Spinal cord (tissue), 10 donors: Measurements from ENCODE around the gene FGA. TPM values are rescaled to one million over a fixed set of nuclear protein-coding genes. Genes with fewer than 3 reads are reported as not detected.
"Not testable (repeated sequence)": the region's sequence is repeated elsewhere in the genome, so short reads cannot be mapped to it uniquely, and the experiment has no call there.

Experiments used
- DNase-seq, 6 donors: peaks; one replicate each; pipeline versions ENCODE4 v3.0.0 to v3.0.0-alpha.2; 2013 to 2015; ENCODE audit warnings: low spot score in 6 of 6, low read depth in 4 of 6
- H3K27ac ChIP-seq: one replicate; pipeline ENCODE4 v1.5.1; 2013; ENCODE audit warnings: low read depth, low read length, control low read depth
- H3K27me3 ChIP-seq: one replicate; pipeline ENCODE4 v1.6.1; 2013; ENCODE audit warnings: low read length; ENCODE audit not compliant: control insufficient read depth, insufficient read depth
- H3K36me3 ChIP-seq: one replicate; pipeline ENCODE4 v1.6.1; 2013; ENCODE audit warnings: low read length; ENCODE audit not compliant: control insufficient read depth, insufficient read depth
- H3K4me1 ChIP-seq: one replicate; pipeline ENCODE4 v1.6.1; 2013; ENCODE audit warnings: low read length; ENCODE audit not compliant: control insufficient read depth, insufficient read depth
- H3K4me3 ChIP-seq: one replicate; pipeline ENCODE4 v1.5.1; 2013; ENCODE audit warnings: low read depth, low read length, control low read depth
- H3K9me3 ChIP-seq: one replicate; pipeline ENCODE4 v1.6.1; 2013; ENCODE audit warnings: low read length; ENCODE audit not compliant: control insufficient read depth, insufficient read depth
- WGBS: methylation state at CpG from one replicate; pipeline ENCODE4 v1.1.5; 2013; ENCODE audit warnings: missing lambda C conversion rate; ENCODE audit not compliant: insufficient coverage; 5-methylcytosine and 5-hydroxymethylcytosine counted together
- polyA plus RNA-seq, 2 donors: library from polyadenylated mRNA; unstranded; fragments of 120-200 nt; gene quantifications; one replicate each; pipeline ENCODE4 v1.2.1, GENCODE V29; 2013; ENCODE audit not compliant: insufficient read length in 2 of 2
- total RNA-seq, 2 donors: library from RNA; depleted of rRNA in 1 of 2; stranded (reverse); fragments of 120-200 nt in 1 of 2; fragments of >200 nt in 1 of 2; gene quantifications; one replicate each; pipeline versions ENCODE4 v1.2.3 to v1.2.4, GENCODE V29; 2013 to 2014
- donor health status: healthy.

Gene FGA
- total and polyA plus RNA-seq, 4 donors, result 1.7 TPM; not detected in 3

- no CpG with 5 or more reads among the region's 4 CpGs for WGBS
- H3K27me3 ChIP-seq, result no peaks in the 10 kb centered on the region
- DNase-seq, result no peak
These were observed 19.0 kb upstream of the FGA start for GRCh38 chr4:154609532-154609931.

DNA sequence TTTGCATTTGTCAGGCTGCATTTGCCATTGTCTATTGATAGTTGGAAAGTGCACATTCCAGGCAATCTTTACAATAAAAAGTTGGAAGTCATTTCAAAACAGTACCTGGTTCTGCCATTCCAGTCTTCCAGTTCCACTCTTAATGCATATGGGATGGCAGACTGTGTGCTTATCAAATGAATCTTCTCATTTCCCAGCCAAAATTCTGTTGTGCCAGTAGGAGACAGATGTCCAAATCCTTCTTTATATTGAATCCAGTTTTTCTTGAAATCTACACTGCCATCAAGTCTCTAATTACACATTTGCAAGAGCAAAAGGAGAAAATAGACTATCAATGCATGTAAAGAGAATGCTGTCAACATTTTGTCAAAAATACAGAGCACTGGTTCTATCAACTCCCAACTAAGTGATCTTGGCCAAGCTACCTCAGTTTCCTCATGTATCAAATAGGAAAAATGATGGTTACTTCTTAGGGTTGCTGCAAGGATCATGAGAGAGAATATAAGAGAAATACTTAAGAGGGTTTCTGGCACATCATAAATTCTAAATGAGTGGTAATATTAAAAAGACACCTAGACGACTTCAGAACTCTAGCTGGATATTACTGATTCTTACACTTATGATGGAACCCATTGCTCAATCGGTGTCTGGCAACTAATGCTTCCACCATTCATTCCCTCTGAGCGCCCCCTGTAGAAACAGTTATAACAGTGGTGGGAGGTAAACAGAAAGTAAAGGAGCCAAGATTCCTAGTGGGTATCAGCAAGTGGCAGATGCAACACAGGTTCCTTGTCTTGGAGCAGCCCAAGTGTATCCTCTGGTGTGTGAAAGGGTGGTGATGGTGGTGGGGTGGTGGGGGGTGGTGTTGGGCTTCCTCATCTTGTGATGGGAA lies 18.1 kb upstream of the FGA start:
- WGBS, result no CpG with 5 or more reads among the region's 3 CpGs
- Histone ChIP-seq H3K4me1 (no peaks in the 10 kb centered on the region), H3K27ac (no peak overlapping the region), H3K27me3 (no peaks in the 10 kb centered on the region), H3K9me3 (no peaks in the 10 kb centered on the region), H3K4me3 (no peak overlapping the region), H3K36me3 (no peaks in the 10 kb centered on the region)
- DNase-seq, result peak in 1 of 6 donors; percentile 76

More at GRCh38 chr4:154609532-154609931, 19.0 kb upstream of the FGA start:
- Histone ChIP-seq H3K27ac (no peak overlapping the region), H3K4me1 (no peaks in the 10 kb centered on the region), H3K36me3 (no peaks in the 10 kb centered on the region), H3K4me3 (no peak overlapping the region), H3K9me3 (no peaks in the 10 kb centered on the region)

- no peak overlapping the region for H3K4me3 ChIP-seq
- H3K27me3 ChIP-seq, result no peaks in the 10 kb centered on the region
- no peak for DNase-seq
- H3K4me1 ChIP-seq, result no peaks in the 10 kb centered on the region
- H3K9me3 ChIP-seq, result no peaks in the 10 kb centered on the region
- H3K27ac ChIP-seq, result no peak overlapping the region
- 100% methylated on average over 3 of the region's 6 CpGs for WGBS
- no peaks in the 10 kb centered on the region for H3K36me3 ChIP-seq
These were observed 16.5 kb upstream of the FGA start for GRCh38 chr4:154606728-154607723.

GRCh38 chr4:154604696-154605200 lies 14.2 kb upstream of the FGA start:
- Histone ChIP-seq H3K36me3 (no peaks in the 10 kb centered on the region), H3K4me1 (no peaks in the 10 kb centered on the region), H3K9me3 (no peaks in the 10 kb centered on the region), H3K27me3 (no peaks in the 10 kb centered on the region), H3K4me3 (no peak overlapping the region), H3K27ac (no peak overlapping the region)
- no peak for DNase-seq
- no CpG with 5 or more reads among the region's 4 CpGs for WGBS

- H3K27ac ChIP-seq, result no peak overlapping the region
- no peaks in the 10 kb centered on the region for H3K4me1 ChIP-seq
- no peaks in the 10 kb centered on the region for H3K27me3 ChIP-seq
- no peak for DNase-seq
- 88% methylated on average over 1 of the region's 6 CpGs for WGBS
- no peaks in the 10 kb centered on the region for H3K36me3 ChIP-seq
- H3K9me3 ChIP-seq, result no peaks in the 10 kb centered on the region
- no peak overlapping the region for H3K4me3 ChIP-seq
These were observed 12.7 kb upstream of the FGA start for GRCh38 chr4:154603033-154603943.

DNA sequence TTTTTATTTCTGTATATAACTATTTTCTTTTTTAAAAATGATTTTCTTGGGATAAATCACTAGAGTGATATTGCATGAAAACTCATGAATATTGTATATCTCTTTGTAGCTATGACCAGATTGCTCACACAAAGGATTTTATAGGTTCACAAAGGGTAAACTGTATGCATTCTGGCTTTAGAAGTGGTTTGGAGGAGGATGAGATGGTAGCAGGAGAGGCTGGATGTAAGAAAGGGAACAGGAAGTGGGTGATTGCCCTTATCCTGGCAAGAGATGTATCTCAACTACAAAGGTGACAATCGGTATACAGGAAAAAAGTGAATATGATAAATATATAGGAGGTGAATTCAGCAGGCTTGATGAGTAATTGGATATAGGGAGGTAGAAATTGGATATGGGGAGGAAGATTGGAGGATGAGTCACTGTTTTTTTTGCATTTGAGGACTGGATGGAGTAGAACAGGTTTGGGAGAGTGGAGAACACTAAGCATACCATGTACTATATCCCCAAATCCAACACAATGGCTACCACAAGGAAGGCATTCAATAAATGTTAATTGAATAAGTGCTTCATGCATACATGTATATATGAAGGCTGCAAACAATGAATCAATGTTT lies 12.0 kb upstream of the FGA start:
- Histone ChIP-seq H3K4me3 (no peak overlapping the region), H3K27ac (no peak overlapping the region), H3K9me3 (no peaks in the 10 kb centered on the region), H3K36me3 (no peaks in the 10 kb centered on the region), H3K4me1 (no peaks in the 10 kb centered on the region), H3K27me3 (no peaks in the 10 kb centered on the region)
- DNase-seq, result no peak
- 80% methylated on average over 1 of the region's 1 CpG for WGBS

DNA sequence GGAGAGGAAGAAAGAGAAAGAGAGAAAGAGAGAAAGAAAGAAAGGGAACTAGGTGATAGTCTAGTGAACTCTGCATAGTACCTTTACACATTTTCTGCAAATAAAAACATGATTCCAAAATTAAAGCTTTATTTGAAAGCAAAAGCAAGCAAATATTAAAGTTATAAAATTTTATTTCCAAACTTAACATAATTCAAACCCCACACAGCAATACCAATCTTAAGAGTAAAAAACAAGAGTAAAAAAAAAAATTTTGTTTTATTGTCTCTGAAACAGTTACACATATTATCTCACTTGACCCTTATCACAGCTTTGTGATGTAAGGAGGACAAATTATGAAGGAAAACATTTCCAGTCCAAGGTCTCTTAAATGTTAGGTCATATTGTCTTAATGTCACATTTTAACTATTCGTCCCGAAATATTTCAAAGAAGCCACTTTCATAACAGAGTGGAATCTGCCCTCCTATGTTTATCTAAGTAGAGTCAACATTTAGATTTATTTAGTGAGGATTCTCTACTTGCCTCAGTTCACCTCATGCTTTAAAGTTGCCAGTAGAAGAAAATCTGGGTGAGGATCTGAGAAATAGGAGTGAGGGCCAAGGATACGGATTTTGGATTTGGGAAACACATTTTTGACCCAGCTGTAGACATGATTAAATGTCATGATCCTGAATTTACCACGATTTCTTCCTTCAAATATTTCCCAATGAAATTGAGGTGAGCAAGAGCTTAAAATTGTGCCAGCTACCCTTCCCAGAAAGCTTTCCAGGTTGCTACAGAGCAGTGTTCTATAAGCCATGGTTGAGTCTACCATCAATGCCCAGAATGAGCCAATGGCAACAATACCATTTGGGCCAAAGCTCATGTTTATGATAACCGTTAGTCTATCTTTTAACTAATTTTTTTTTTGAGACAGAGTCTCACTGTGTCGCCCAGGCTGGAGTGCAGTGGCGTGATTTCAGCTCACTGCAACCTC lies 7.5 kb upstream of the FGA start:
- Histone ChIP-seq H3K4me1 (no peaks in the 10 kb centered on the region), H3K27me3 (no peaks in the 10 kb centered on the region), H3K36me3 (no peaks in the 10 kb centered on the region), H3K4me3 (no peak overlapping the region), H3K9me3 (no peaks in the 10 kb centered on the region), H3K27ac (no peak overlapping the region)
- no peak for DNase-seq
- WGBS, result no CpG with 5 or more reads among the region's 7 CpGs

DNA sequence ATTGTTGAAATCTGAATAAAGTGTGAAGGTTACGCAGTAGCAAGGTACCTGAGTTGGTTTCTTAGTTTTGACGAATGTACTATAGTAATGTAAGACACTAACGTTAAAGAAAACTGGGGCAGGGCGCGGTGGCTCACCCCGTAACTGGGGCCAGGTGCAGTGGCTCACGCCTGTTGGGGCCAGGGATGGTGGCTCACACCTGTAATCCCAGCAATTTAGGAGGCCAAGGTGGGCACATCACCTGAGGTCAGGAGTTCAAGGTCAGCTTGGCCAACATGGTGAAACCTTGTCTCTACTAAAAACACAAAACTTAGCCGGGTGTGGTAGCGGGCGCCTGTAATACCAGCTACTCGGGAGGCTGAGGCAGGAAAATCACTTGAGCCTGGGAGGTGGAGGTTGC lies 6.7 kb upstream of the FGA start:
- not testable (repeated sequence) for DNase-seq, H3K27me3 ChIP-seq, H3K9me3 ChIP-seq, H3K4me1 ChIP-seq, H3K4me3 ChIP-seq, H3K36me3 ChIP-seq, H3K27ac ChIP-seq
- WGBS, result 91% methylated on average over 10 of the region's 11 CpGs
